CD4-positive, alpha-beta T cell treated with Interleukin-21 for 1 hour (primary cell): ENCODE results near the gene PCNP.
"Not testable (repeated sequence)": the region's sequence is repeated elsewhere in the genome, so short reads cannot be mapped to it uniquely, and the experiment has no call there.

ENCODE experiments used
- DNase-seq: peaks from one replicate; pipeline ENCODE4 v3.0.0-alpha.2; 2020

PCNP gene, protein sequence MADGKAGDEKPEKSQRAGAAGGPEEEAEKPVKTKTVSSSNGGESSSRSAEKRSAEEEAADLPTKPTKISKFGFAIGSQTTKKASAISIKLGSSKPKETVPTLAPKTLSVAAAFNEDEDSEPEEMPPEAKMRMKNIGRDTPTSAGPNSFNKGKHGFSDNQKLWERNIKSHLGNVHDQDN

DNA sequence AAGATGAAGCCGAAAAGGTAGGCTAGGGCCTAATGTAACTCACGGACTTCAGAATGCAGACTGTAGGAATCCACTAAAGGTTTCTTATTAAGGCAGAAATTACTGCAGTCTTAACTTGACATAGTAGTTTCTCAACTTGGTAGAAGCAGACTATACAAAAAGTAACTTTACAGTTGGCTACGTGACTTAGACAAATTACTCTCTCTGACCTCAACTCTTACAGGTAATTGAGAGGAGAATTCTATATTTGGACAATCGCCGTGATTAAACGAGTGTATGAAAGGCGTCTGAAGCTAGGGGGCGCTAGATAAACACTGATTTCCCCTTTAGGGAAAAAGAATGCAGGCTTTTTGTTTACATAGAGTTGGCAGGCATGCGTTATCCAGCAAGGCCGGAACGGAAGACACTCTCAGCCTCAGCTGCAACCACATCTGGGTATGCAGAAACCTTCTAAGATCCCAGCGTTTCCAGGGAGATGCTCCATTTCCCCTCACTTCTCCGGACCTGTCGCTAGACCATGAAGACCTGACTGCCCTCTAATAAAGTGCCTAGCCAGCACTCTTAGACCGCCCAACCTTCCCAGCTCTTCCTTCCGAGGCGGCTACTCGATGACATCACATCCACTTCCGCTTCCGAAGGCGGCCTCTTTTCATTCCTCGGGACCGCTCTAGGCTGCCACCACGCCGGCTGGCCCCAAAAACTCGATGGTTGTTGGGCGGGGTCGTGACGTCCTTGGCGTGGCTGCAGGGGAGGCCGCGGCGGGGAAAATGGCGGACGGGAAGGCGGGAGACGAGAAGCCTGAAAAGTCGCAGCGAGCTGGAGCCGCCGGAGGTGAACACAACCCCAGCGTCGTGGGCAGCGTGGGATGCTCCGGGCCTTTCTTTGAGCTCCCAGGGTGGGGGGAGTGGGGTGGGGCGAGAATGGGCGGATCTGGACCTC is at the start of gene PCNP:
Gene PCNP, plus strand, starts transcription at position 732 of the 939 bp plus-strand sequence. Its CDS starts 36 bp downstream, at position 768.
- peak; percentile 99 for DNase-seq

DNA sequence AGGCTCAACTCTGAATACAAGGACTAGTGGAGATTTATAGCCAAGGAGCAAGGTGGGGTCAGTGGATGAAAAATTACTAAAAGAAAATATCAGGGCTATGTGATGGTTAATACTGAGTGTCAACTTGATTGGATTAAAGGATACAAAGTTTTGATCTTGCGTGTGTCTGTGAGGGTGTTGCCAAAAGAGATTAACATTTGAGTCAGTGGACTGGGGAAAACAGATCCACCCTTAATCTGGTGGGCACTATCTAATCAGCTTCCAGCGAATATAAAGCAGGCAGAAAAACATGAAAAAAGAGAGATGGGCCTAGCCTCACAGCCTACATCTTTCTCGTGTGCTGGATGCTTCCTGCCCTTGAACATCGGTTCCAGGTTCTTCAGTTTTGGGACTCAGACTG is 46.5 kb upstream of the PCNP start:
- no peak for DNase-seq

GRCh38 chr3:101527906-101528305 is 46.1 kb upstream of the PCNP start:
- no peak for DNase-seq

DNA sequence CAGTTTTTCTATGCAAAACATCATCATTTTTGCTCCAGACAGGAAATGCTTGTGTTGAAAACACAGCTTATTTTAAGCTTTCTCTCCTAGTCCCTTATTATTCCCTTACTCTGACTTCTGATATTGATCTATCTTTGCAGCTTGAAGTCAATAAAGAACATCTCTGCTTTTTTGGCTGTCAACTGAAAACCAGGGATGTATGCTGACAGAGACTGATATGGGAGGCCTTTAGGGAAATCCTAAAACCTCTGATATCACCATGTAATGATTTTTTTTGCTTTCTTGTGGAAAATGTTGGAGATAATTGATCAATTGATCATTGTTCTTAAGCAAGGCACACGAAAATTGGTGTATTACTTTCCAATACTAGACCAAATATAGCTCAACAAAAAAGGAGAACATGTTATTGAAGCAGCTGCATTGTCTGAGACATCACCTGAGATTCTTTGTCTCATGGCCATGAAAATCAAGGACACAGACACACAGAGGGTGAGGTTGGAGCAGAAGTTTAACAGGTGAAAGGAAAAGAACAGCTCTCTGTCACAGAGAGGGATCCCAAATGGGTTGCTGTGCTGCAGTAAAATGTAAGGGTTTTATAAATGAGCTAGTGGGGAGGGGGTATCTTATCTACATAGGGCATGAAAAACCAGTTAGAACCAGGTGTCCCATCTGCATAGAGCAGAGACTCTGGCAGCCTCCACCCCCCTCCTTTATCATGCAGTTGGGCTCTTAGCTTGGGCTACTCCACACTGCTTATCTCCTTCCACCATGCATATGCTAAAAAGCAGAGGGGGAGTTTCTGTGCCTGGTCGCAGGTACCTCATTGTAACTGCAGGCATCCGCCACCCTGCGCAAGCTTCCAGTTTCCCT is 43.9 kb upstream of the PCNP start:
- no peak for DNase-seq

DNA sequence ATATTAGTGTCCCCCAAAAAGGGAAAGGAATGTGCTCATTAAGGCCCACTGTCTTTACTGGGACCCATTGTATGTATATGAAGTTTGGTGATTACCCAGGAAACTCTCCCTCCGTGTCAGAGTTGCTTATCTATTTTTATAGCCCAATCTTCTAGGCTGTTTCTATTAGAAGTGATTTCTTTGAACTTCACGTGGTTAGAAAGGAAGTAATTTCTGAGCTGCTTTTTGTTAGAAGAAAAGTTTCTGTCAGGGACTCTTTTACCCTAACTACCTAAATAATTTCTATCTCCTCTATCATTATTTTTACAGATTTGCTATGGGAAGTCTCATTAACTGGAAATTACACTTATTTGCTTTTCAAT is 43.3 kb upstream of the PCNP start:
- peak; percentile 26 for DNase-seq

DNA sequence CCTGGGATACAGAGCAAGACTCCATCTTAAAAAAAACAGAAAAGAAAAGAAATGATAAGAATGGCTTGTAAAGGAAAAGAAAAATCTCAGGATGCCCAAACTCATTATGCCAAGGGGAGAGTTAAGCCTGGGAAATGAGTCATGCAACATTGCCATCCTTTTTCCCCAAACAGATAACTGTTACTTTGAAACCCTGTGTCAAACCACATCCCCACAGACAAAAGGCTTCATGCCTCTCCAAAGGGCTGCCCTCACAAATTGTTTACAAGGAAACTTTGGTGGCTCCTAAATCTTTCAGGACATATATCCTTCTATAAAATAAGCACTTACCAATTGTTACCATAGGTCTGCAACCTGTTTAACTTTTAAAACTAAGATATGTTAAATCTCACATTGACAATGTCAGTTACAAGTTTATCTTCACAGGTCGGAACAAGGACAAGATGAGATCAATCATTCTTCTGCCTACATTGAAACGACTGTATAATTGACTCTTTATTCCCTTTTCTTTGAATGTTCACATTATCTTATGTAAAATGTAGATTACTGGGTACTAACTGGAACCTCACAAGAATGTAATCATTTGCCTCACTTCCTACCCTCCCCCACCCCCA is 42.4 kb upstream of the PCNP start:
- peak; percentile 18 for DNase-seq

GRCh38 chr3:101532783-101533602 is 41.0 kb upstream of the PCNP start:
- DNase-seq = no peak

GRCh38 chr3:101533603-101533968 is 40.4 kb upstream of the PCNP start:
- no peak for DNase-seq

DNA sequence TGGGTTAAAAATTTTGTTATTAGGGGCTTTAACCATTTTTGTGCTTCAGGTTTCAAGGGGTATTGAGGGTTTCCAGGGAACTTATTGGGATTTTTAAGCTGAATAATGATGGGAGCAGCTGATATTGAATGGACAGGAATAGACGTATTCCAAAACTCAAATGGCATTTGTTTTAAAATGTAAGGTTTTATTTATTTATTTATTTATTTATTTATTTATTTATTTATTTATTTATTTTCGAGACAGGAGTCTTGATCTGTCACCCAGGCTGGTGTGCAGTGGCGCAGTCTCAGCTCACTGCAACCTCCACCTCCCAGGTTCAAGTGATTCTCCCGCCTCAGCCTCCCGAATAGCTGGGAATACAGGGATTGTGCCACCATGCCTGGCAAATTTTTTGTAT is 38.8 kb upstream of the PCNP start:
- no peak for DNase-seq

GRCh38 chr3:101536266-101536665 is 37.7 kb upstream of the PCNP start:
- DNase-seq = no peak

DNA sequence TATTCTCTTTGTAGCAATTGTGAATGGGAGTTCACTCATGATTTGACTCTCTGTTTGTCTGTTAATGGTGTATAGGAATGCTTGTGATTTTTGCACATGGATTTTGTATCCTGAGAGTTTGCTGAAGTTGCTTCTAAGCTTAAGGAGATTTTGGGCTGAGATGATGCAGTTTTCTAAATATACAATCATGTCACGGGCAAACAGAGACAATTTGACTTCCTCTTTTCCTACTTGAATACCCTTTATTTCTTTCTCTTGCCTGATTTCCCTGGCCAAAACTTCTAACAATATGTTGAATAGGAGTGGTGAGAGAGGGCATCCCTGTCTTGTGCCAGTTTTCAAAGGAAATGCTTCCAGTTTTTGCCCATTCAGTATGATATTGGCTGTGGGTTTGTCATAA is 37.0 kb upstream of the PCNP start:
- DNase-seq = not testable (repeated sequence)

DNA sequence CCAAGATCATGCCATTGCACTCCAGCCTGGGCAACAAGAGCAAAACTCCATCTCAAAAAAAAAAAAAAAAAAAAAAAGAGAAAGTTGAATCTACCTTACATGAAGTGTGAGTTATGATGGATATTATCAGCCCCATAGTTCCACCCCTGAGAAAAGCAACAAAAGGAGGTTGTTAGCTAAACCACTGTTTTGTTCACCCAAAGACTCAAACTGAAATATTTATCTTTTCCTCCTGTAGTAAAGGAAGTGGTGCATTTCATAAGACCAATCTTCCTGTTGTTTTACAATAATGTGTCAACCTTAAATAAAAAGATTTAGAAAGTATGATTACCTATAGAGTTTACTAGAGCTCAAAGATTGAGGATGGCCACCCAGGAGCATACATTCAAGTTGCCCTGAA is 31.0 kb upstream of the PCNP start:
- peak; percentile 22 for DNase-seq

DNA sequence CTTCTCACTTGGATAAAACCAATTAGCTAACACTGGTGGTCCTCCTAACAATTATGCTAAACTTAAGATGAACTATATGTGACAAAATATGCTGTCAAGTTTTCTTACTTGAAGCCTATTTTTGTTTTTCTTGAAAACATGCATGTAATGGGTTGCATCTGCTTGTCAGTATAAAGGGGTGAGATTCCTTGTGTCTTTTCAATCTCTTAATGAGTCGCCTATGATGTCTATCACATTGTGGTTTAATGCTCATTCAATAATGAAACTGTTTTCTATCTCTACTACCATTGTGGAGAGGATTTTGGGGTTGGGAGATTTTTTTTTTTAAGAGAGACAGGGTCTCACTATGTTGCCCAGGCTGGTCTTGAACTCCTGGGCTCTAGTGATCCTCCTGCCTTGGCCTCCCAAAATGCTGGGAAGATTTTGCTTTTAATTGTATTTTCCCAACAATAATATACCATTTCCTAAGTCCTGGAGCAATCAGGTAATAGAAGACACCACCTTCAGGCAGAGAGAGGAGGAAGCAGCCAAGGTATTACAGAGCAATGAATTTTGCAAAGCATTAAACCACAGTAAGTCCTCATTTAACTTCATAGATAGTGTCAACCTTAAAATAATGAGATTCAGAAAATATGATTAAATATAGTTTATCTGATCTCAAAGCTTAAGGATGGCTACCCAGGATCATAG is 29.7 kb upstream of the PCNP start:
- peak; percentile 18 for DNase-seq

DNA sequence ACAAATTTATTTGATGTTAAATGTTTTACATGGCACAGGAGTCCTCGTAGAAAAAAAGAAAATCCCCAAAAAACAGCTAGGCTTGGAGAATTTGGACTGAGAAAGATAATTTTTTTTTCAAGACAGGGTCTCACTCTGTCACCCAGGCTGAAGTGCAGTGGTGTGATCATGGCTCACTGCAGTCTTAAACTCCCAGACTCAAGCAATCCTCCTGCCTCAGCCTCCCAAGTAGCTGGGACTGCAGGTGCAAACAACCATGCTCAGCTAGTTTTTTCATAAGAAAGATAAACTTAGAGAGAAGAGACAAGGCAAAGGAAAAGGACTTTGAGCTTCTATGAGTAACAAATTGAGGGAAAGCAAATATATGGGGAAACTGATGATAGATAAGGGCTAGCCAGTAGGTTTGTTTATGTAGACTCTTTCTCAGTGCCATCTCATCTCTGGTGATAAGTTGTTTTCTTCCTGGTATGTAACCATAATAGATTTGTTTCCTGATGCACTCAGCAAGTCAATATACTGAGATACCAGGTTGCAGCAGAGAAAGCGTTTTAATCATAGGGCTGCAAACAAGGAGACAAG is 25.4 kb upstream of the PCNP start:
- no peak for DNase-seq

DNA sequence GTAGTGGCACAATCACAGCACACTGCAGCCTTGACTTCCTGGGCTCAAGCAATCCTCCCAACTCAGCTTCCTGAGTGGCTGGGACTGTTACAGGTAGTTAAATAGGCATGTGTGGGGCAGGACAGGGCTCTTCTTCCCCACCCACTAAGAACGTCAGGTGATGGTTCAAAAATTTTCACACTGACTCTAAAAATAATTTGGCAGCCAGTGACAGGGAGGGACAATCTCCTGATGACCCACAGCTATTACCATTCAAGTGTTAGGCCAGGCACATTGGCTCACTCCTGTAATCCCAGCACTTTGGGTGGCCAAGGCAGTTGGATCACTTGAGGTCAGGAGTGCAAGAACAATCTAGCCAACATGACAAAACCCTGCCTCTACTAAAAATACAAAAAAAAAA is 24.5 kb upstream of the PCNP start:
- no peak for DNase-seq

- not testable (repeated sequence) for DNase-seq
Measured at GRCh38 chr3:101551359-101552081, 22.5 kb upstream of the PCNP start.

GRCh38 chr3:101553381-101553780 is 20.6 kb upstream of the PCNP start:
- DNase-seq = not testable (repeated sequence)

GRCh38 chr3:101556064-101556463 is 17.9 kb upstream of the PCNP start:
- DNase-seq = no peak

- peak; percentile 94 for DNase-seq
Measured at GRCh38 chr3:101561630-101562328, 12.2 kb upstream of the PCNP start, which contains the start of gene TRMT10C. TRMT10C (plus strand) TSS chr3:101561868; CDS start chr3:101564782, 2,914 bp downstream.
